GM12875 (cell line): ENCODE data around the gene SNRPD3.

Experiments
- H3K4me3 ChIP-seq: one replicate; pipeline ENCODE4 v1.5.1; 2011; ENCODE audit warnings: low read depth, low read length, control low read depth
- TF ChIP-seq, protein P1 (sequence below): IDR thresholded peaks from 2 replicates; pipeline ENCODE4 v1.5.1; 2011; ENCODE audit warnings: low read depth, mild to moderate bottlenecking, control low read depth, inconsistent platforms, low read length, moderate library complexity, borderline replicate concordance; ENCODE audit not compliant: insufficient read depth

SNRPD3 gene

GRCh38 chr22:24584166-24584790 is 28.5 kb downstream of the SNRPD3 start:
- no peak overlapping the region for H3K4me3 ChIP-seq
- TF ChIP-seq, protein P1, sequence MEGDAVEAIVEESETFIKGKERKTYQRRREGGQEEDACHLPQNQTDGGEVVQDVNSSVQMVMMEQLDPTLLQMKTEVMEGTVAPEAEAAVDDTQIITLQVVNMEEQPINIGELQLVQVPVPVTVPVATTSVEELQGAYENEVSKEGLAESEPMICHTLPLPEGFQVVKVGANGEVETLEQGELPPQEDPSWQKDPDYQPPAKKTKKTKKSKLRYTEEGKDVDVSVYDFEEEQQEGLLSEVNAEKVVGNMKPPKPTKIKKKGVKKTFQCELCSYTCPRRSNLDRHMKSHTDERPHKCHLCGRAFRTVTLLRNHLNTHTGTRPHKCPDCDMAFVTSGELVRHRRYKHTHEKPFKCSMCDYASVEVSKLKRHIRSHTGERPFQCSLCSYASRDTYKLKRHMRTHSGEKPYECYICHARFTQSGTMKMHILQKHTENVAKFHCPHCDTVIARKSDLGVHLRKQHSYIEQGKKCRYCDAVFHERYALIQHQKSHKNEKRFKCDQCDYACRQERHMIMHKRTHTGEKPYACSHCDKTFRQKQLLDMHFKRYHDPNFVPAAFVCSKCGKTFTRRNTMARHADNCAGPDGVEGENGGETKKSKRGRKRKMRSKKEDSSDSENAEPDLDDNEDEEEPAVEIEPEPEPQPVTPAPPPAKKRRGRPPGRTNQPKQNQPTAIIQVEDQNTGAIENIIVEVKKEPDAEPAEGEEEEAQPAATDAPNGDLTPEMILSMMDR = no peak

DNA sequence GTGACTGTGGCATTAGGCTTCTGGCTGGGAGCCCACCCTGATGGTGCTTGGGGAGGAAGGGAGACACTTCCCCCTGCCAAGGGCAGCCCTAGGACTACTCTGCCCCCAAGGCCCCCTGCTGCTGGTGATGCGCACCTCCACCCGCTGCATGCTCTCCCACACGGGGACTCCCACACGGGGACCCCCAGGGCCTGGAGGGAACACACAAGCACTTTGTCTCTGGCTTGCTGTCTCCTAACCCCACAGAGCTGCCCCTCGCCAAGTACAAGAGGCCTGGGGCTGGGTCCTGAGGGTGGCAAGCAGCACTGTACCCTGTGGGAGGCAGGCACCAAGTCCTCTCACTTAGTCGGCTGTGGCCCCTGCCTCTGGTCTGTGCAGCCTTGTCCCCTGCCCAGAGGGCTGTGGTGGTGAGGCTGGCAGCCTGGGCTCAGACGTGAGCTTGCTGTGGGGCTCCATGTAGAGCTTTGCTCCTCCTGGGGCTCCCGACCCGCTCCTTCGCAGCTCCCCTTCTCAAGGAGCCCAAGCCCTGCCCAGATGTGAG is 29.1 kb downstream of the SNRPD3 start:
- no peak overlapping the region for H3K4me3 ChIP-seq
- TF ChIP-seq, protein P1 = no peak

GRCh38 chr22:24585461-24585860 is 29.7 kb downstream of the SNRPD3 start:
- TF ChIP-seq, protein P1 = no peak
- no peak overlapping the region for H3K4me3 ChIP-seq

DNA sequence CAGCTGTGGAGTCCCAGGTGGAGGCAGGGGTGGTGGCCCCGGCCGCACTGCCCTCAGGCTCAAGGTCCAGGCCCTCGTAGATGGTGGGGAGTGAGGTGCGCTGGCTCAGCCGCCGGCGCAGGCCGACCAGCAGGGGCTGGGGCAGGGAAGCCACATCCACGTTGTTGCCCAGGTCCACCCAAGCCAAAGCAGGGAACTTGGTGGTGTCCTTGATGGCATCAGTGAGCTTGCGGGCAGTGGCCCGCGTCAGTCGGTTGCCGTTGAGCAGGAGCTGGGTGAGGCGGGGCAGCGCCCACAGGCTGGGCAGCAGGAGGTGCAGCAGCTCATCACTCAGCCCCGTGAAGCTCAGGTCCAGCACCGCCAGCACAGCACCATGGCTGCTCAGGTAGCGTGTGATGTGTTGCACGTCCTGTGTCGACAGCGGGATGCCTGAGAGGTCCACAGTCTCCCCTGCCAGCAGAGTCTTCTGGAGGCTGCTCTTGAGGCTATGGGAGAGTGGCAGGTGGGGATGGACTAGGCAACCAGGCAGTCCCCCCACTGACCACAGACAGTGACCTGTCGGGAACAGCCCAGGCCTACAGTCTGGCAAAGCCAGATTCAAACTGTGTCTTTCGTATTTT is 30.2 kb downstream of the SNRPD3 start:
- TF ChIP-seq, protein P1 = no peak
- H3K4me3 ChIP-seq = no peak overlapping the region

- TF ChIP-seq, protein P1 = no peak
- no peak overlapping the region for H3K4me3 ChIP-seq
Measured at GRCh38 chr22:24587251-24587650, 31.5 kb downstream of the SNRPD3 start.

DNA sequence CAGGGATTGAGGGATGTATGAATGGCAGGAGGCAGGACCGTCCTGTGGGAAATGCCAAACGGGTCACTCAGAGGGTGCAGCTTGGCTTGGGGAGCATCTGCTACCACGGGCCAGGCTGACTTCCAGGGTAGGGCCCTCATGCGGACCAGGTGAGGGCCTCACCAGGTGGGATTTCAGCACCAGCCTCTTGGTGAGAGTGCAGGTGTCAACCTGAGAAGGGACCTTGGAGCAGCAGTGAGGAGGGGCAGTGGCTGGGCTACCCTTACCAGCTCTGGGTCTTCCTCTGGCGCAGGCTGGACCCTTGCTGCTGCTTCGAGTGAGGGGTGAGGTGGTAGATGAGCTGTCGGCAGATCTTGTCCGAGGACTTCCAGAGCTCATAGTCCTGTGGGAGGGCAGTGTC is 32.1 kb downstream of the SNRPD3 start:
- TF ChIP-seq, protein P1 = no peak
- no peak overlapping the region for H3K4me3 ChIP-seq

GRCh38 chr22:24588381-24588756 is 32.6 kb downstream of the SNRPD3 start:
- no peak overlapping the region for H3K4me3 ChIP-seq
- TF ChIP-seq, protein P1 = no peak
